IMR-90 (cell line): ENCODE measurements around the gene OAS3. TPM values are rescaled to one million over a fixed set of nuclear protein-coding genes. Genes with fewer than 3 reads are reported as not detected.

Source experiments
- ATAC-seq: fragments of 200-7000 bp; cut with Tn5 transposase; 2 replicates; pipeline ENCODE4 v1.9.1; 2020; ENCODE audit warnings: low read depth, mild to moderate bottlenecking, moderate library complexity
- BruUV-seq: library from RNA; stranded (reverse); fragments of 400-500 nt; replicated peaks from 2 replicates; lab custom pipeline; 2021; lab: Mats Ljungman, UMichigan
- CTCF ChIA-PET: fragments of 300-600 bp; formaldehyde crosslinking; extraction: SDS; loops from one replicate; lab custom pipeline; 2021; ENCODE audit warnings: antibody characterized with exemption; lab: Yijun Ruan, JAX
- POLR2A ChIA-PET: fragments of 300-600 bp; sonication (Branson Sonifier 250); formaldehyde crosslinking; loops from one replicate; lab custom pipeline; 2022; ENCODE audit warnings: antibody characterized with exemption; ENCODE audit not compliant: unreplicated experiment; lab: Charles Lee
- DNase-seq: peaks from one replicate; pipeline ENCODE4 v3.0.0; 2013
- H2AFZ ChIP-seq: replicated peaks from 2 replicates; pipeline ENCODE3; 2013; ENCODE audit warnings: low read length, mild to moderate bottlenecking; ENCODE audit not compliant: poor library complexity
- H2AK5ac ChIP-seq: 2 replicates; pipeline ENCODE4 v1.6.1; 2013; ENCODE audit warnings: low read depth, low read length, inconsistent platforms
- H2AK9ac ChIP-seq: replicated peaks from 2 replicates; pipeline ENCODE3; 2013; ENCODE audit warnings: mild to moderate bottlenecking, low read depth, low read length, moderate library complexity; ENCODE audit not compliant: poor library complexity
- H2BK120ac ChIP-seq: 2 replicates; pipeline ENCODE4 v1.6.1; 2013; ENCODE audit warnings: low read depth, low read length, inconsistent platforms
- H2BK15ac ChIP-seq: 3 replicates; pipeline ENCODE4 v1.6.1; 2013; ENCODE audit warnings: low read depth, low read length, inconsistent platforms
- H2BK20ac ChIP-seq: 2 replicates; pipeline ENCODE4 v1.6.1; 2013; ENCODE audit warnings: low read depth, mild to moderate bottlenecking, inconsistent platforms, low read length, moderate library complexity
- H2BK5ac ChIP-seq: 2 replicates; pipeline ENCODE4 v1.6.1; 2013; ENCODE audit warnings: mild to moderate bottlenecking, low read depth, low read length, inconsistent platforms; ENCODE audit not compliant: poor library complexity, severe bottlenecking
- H3K14ac ChIP-seq: replicated peaks from 2 replicates; pipeline ENCODE4 v1.6.1; 2013; ENCODE audit warnings: low read depth, low read length, inconsistent platforms
- H3K18ac ChIP-seq: 2 replicates; pipeline ENCODE4 v1.6.1; 2013; ENCODE audit warnings: low read depth, low read length, control low read depth
- H3K23ac ChIP-seq: 2 replicates; pipeline ENCODE4 v1.6.1; 2013; ENCODE audit warnings: low read depth, low read length, inconsistent platforms
- H3K27ac ChIP-seq: 2 replicates; pipeline ENCODE4 v1.5.1; 2013; ENCODE audit warnings: mild to moderate bottlenecking, control low read depth, low read length; ENCODE audit not compliant: insufficient read depth
- H3K27me3 ChIP-seq: 2 replicates; pipeline ENCODE4 v1.6.1; 2013; ENCODE audit warnings: low read length; ENCODE audit not compliant: control insufficient read depth, insufficient read depth
- H3K36me3 ChIP-seq: 2 replicates; pipeline ENCODE4 v1.6.1; 2013; ENCODE audit warnings: low read length, mixed read lengths; ENCODE audit not compliant: control insufficient read depth, insufficient read depth
- H3K4ac ChIP-seq: 2 replicates; pipeline ENCODE4 v1.6.1; 2013; ENCODE audit warnings: low read depth, low read length, inconsistent platforms
- H3K4me1 ChIP-seq: 2 replicates; pipeline ENCODE4 v1.6.1; 2013; ENCODE audit warnings: low read length, mixed read lengths; ENCODE audit not compliant: control insufficient read depth, insufficient read depth
- H3K4me2 ChIP-seq: 2 replicates; pipeline ENCODE4 v1.6.1; 2013; ENCODE audit warnings: low read depth, mild to moderate bottlenecking, control low read depth, low read length, moderate library complexity
- H3K4me3 ChIP-seq: 2 replicates; pipeline ENCODE4 v1.5.1; 2013; ENCODE audit warnings: low read depth, mild to moderate bottlenecking, control low read depth, low read length, moderate library complexity; ENCODE audit not compliant: insufficient read depth
- H3K56ac ChIP-seq: 2 replicates; pipeline ENCODE4 v1.6.1; 2013; ENCODE audit warnings: low read length, inconsistent platforms; ENCODE audit not compliant: insufficient read depth; ENCODE audit errors: extremely low read depth
- H3K79me1 ChIP-seq, 2 experiments: 2 replicates each; pipeline ENCODE4 v1.6.1; 2013; ENCODE audit warnings: low read length in 2 of 2, inconsistent platforms in 1 of 2, low read depth in 1 of 2
- H3K9ac ChIP-seq: 2 replicates; pipeline ENCODE4 v1.6.1; 2013; ENCODE audit warnings: low read depth, low read length, control low read depth
- H3K9me1 ChIP-seq: 2 replicates; pipeline ENCODE4 v1.6.1; 2013; ENCODE audit warnings: low read length, inconsistent platforms; ENCODE audit not compliant: insufficient read depth
- H3K9me3 ChIP-seq: 2 replicates; pipeline ENCODE4 v1.6.1; 2013; ENCODE audit warnings: low read length; ENCODE audit not compliant: control insufficient read depth, insufficient read depth
- H4K20me1 ChIP-seq: 2 replicates; pipeline ENCODE4 v1.6.1; 2013; ENCODE audit warnings: low read length, inconsistent platforms; ENCODE audit not compliant: insufficient read depth
- H4K5ac ChIP-seq: 2 replicates; pipeline ENCODE4 v1.6.1; 2013; ENCODE audit warnings: mild to moderate bottlenecking, low read depth, low read length, control low read depth
- H4K8ac ChIP-seq, 2 experiments: 2 replicates each; pipeline ENCODE4 v1.6.1; 2013; ENCODE audit warnings: low read depth in 2 of 2, low read length in 2 of 2, control low read depth in 1 of 2, inconsistent platforms in 1 of 2
- H4K91ac ChIP-seq: 2 replicates; pipeline ENCODE4 v1.6.1; 2013; ENCODE audit warnings: low read depth, low read length, inconsistent platforms; ENCODE audit not compliant: insufficient read depth
- MAFK ChIP-seq: IDR thresholded peaks from 2 replicates; pipeline ENCODE4 v1.6.1; 2012; ENCODE audit warnings: low read depth, low read length, improper control_type of control experiment
- NFE2L2 ChIP-seq: fragments of 150-350 bp; IDR thresholded peaks from 2 replicates; pipeline ENCODE4 v1.6.1; 2016; ENCODE audit warnings: low read depth, mild to moderate bottlenecking, low read length
- RAD21 ChIP-seq: IDR thresholded peaks from 2 replicates; pipeline ENCODE4 v1.6.1; 2012; ENCODE audit warnings: low read length, improper control_type of control experiment
- RCOR1 ChIP-seq: IDR thresholded peaks from 2 replicates; pipeline ENCODE4 v1.6.1; 2012; ENCODE audit warnings: mild to moderate bottlenecking, low read length, improper control_type of control experiment; ENCODE audit not compliant: insufficient replicate concordance
- WGBS, 2 experiments: methylation state at CpG; one replicate each; pipeline versions ENCODE4 v1.1.5 to v1.1.7; 2013; ENCODE audit warnings: missing lambda C conversion rate in 2 of 2; ENCODE audit not compliant: insufficient read length in 1 of 2; ENCODE audit errors: extremely low coverage in 2 of 2; 5-methylcytosine and 5-hydroxymethylcytosine counted together
- dilution Hi-C: fragments of 300-500 bp; cut with HindIII; formaldehyde crosslinking; loops from one replicate; pipeline ENCODE4 v1.14.3; 2018; ENCODE audit warnings: low sequenced_read_pairs; ENCODE audit not compliant: unreplicated experiment
- in situ Hi-C: fragments of 300-500 bp; cut with MboI; formaldehyde crosslinking; loops from 3 replicates; pipeline ENCODE4 v1.14.3; 2019; ENCODE audit warnings: low sequenced_read_pairs, inconsistent platforms, mixed read lengths
- intact Hi-C: fragments of 100-400 bp; cut with micrococcal nuclease; formaldehyde crosslinking; loops from 2 replicates; pipeline ENCODE4 v1.10.0; 2022
- polyA plus RNA-seq, 3 experiments: library from polyadenylated mRNA; depleted of rRNA; stranded (reverse); fragments of >200 nt; gene quantifications; 2 replicates each; pipeline ENCODE4 v1.2.3, GENCODE V29; 2012; ENCODE audit warnings: low replicate concordance in 1 of 3
- total RNA-seq: library from RNA; depleted of rRNA; stranded (reverse); fragments of >200 nt; gene quantifications from 2 replicates; pipeline ENCODE4 v1.2.3, GENCODE V29; 2012

The OAS3 gene
- total and polyA plus RNA-seq, 2 of the 4 experiments (the other 2 are of a cell fraction) = 4.1 to 7.8 TPM

- Histone ChIP-seq H3K27me3 (no peaks in the 10 kb centered on the region), H4K5ac (no peak overlapping the region), H3K27ac (no peak overlapping the region), H2BK20ac (no peak overlapping the region), H3K4ac (no peak overlapping the region), H2AFZ (no peak overlapping the region), H4K20me1 (no peaks in the 10 kb centered on the region), H4K91ac (no peak overlapping the region), H2AK5ac (no peak overlapping the region), H2AK9ac (no peak overlapping the region), H2BK120ac (no peak overlapping the region), H3K4me2 (no peak overlapping the region), H3K4me1 (no peaks in the 10 kb centered on the region), H3K14ac (no peak overlapping the region), H3K23ac (no peak overlapping the region), H3K9ac (no peak overlapping the region), H3K4me3 (no peak overlapping the region), H2BK15ac (no peak overlapping the region), H2BK5ac (no peak overlapping the region), H3K56ac (no peak overlapping the region), H3K79me1 (no peaks in the 10 kb centered on the region), H4K8ac (no peak overlapping the region), H3K36me3 (no peaks in the 10 kb centered on the region), H3K18ac (no peak overlapping the region), H3K9me3 (no peaks in the 10 kb centered on the region), H3K9me1 (peaks cover 3% of the 10 kb centered on the region; the same call in 1 of the 2 replicates)
- WGBS, 2 experiments = 52% methylated on average over 3 of the region's 6 CpGs; no CpG with 5 or more reads in 1 of the 2 experiments
- ATAC-seq (no peak), DNase-seq (no peak)
- TF ChIP-seq MAFK (no peak), RCOR1 (no peak), RAD21 (no peak), NFE2L2 (no peak)
- BruUV-seq = no TSS peak
- POLR2A ChIA-PET = no interaction called here
- dilution Hi-C loops = no loop called here
- intact Hi-C loops = no loop called here
- CTCF ChIA-PET = no interaction called here
- in situ Hi-C loops = no loop called here
These were observed 25.9 kb downstream of the OAS3 start for GRCh38 chr12:112964067-112964670.
